ENCODE results near the gene TIMM8B.

DNA sequence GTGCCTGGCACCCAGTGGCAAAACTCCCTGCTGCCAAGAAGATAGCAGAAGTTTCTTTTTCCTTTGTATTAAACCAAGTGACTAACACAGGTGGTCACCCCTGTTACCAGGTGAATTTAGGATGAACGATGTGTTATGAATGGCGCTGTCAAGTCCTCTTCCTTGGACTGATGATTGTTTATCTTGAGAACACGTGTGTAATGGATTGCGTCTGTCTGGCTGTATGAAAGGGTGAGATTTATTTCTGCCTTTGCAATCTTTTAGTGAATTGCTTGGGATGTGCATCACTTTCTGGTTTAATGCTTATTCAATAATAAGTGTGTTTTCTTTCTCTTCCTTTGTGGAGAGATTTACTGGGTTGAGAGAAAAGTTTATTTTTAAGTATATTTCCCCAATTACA is 36.6 kb upstream of the TIMM8B start:
- TF ChIP-seq CTCF (IDR thresholded peaks at IDR 0.05) (no peak), POLR2A (IDR thresholded peaks at IDR 0.05) (no peak)
